Middle frontal gyrus (tissue), 1 donor: ENCODE data around the gene GSTM3.
A peak's percentile ranks its signal among the peaks of the same experiment; 100 is the strongest.
"Not testable (repeated sequence)": the region's sequence is repeated elsewhere in the genome, so short reads cannot be mapped to it uniquely, and the experiment has no call there.

Source experiments
- DNase-seq: peaks from one replicate; pipeline ENCODE4 v3.0.0-alpha.2; 2015; ENCODE audit warnings: low spot score; ENCODE audit errors: extremely low spot score

The GSTM3 gene

GRCh38 chr1:109762039-109762585 is 21.3 kb upstream of the GSTM3 start:
- DNase-seq: no peak

- DNase-seq: no peak
Observed at GRCh38 chr1:109761227-109762038, 20.6 kb upstream of the GSTM3 start.

DNA sequence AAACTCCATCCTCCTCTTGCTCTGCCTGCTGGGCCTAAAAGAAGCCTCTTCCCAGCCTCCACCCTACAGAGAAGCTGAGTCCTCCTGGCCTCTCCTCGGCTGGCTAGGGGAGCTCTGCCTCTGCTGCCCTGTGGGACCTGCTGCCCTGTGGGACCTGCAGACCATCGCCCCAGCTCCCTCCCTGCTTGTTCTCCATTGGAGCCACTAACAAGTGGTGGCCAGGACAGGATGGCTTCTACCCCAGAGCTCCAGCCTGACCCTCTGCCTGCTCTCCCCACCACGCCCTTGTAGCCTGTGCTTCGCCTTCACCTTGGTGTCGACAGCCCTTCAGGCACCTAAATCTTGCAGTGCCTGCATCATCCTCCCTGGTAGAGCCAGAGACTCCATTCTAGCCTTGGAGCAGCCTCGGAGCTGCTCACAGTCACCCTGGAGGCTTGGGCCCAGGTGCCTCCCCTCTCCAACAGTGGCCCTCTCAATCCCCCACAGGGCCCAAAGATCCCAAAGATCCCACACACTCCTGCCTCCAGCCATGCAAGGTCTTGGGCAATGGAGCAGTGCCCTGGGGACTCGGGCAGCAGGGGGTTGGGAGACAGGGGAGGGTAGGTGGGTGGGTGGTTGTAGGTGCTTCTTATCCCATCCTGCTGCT is 19.9 kb upstream of the GSTM3 start:
- no peak for DNase-seq

- DNase-seq: no peak
Observed at GRCh38 chr1:109759513-109760334, 18.9 kb upstream of the GSTM3 start.

DNA sequence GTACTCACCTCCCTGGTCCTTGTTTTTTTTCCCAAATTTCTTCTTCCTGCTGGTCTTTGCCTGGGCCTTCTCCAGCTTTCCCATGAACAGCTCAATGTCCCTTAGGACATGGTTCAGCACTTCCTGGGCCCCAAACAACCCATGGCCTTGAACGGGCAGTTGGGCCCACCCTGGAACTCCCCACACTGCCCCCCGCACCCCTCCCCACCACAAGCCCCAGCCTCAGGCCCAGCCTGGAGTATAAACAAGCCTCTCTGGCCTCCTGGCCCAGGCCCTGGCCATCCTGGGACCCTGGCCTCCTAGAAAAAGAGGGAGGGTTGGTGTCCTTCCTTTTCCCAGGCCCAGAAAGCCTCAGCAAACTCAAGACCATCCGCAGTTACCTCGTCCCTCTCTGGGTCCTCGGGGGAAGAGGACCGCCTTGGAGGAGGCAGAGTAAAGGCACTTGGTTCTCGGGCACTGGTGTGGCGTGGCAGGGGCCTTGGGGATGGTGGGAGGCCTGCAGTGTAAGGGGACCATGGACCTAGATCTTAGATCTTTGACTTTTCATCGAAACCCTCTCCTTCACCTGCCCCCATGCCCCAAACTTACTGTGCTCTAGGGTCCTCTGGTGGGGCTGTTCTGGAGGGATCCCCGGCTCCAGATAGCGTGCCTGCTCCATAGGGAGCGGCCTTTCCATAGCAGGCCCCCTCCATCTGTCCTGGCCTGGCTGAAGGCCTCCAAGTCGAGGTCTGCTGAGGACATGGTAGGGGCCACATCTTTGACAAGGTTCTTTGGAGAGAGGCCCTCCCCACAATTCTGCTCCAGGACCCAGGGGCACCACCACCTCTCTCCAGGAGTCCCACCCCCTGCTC is 17.3 kb upstream of the GSTM3 start:
- DNase-seq: no peak

GRCh38 chr1:109756848-109757521 is 16.1 kb upstream of the GSTM3 start:
- DNase-seq: no peak

- DNase-seq: not testable (repeated sequence)
Observed at GRCh38 chr1:109756325-109756724, 15.5 kb upstream of the GSTM3 start.

- no peak for DNase-seq
Observed at GRCh38 chr1:109754738-109755137, 13.9 kb upstream of the GSTM3 start.

GRCh38 chr1:109751531-109752260 is 10.9 kb upstream of the GSTM3 start:
- no peak for DNase-seq

GRCh38 chr1:109750920-109751319 is 10.1 kb upstream of the GSTM3 start:
- no peak for DNase-seq

DNA sequence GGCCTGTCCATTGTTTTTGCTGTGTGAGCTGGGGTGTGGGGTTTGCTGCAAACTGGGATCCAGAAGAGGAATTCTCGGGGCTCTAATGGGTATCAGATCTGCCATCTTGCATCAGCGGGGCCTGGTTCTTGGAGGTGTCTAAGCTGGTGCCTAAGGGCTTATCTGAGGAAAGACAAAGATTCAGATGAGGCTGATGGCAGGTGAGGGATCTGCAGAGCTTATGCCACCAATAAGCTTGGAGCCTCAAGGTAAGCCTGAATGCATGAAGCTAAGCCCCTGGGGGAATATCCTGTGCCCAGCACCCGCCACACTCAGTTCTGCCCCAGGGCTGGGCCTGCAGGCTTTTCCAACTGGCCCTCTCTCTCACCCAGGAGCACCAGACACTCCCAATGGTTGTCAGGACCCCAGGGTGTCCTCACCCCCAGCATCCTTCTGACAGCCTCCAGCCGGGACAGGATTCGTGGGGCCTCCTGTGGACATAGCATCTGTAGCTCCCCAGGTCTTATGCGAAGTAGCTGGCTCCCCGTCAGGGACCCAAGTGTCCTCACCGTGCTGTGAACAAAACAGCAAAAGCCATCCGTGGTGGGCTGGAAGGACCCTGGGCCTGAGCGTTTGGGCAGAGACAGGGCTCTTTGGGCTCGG is 9.5 kb upstream of the GSTM3 start:
- no peak for DNase-seq

GRCh38 chr1:109749221-109749620 is 8.4 kb upstream of the GSTM3 start:
- DNase-seq: no peak

DNA sequence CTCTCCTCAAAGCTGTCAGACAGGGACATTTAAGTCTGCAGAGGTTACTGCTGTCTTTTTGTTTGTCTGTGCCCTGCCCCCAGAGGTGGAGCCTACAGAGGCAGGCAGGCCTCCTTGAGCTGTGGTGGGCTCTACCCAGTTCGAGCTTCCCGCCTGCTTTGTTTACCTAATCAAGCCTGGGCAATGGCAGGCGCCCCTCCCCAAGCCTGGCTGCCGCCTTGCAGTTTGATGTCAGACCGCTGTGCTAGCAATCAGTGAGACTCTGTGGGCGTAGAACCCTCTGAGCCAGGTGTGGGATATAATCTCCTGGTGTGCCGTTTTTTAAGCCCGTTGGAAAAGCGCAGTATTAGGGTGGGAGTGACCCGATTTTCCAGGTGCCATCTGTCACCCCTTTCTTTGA is 7.5 kb upstream of the GSTM3 start:
- not testable (repeated sequence) for DNase-seq

DNA sequence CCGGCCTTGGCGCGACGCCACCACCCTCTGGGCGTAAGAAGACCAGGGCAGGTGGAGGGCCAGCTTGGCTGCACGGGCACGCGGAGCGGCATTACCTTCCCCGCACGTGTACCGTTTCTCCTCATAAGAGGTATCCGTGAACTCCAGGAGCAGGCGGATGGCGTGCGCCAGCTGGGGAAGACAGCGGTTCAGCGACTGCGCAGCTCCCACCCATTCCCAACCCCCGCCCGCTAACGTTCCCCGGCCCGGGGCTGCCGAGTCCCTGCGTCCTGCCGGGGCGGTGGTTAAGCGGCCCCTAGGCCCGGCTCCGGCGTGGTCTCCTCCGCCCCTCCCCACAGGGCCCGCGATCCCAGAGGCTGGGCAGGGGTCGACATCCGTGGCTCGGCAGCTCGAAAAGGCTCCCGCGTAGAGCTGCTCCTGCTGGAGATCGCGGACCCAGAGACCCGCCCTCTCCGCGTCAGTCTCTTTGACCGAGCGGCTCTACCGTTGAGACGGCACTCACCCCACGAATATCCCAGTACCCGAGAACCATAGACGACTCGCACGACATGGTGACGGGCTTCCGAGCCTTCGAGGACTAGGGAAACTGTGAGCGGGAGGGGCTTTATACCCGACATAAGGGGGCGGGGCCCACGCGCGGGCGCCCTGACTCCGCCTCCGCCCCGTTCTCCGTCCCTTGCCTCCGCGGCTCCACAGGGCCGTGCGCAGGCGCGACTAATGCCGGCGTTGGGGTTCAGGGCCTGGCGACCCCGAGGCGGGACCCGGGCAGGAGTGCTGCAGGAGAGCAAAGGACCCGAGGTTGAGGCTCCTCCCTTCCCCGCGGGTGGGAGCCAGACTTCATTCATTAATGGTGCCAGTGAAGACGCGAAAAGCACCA is 862 bp downstream of the GSTM3 start:
- DNase-seq: peak; percentile 33

- no peak for DNase-seq
Observed at GRCh38 chr1:109733236-109733870, 7.5 kb downstream of the GSTM3 start.

DNA sequence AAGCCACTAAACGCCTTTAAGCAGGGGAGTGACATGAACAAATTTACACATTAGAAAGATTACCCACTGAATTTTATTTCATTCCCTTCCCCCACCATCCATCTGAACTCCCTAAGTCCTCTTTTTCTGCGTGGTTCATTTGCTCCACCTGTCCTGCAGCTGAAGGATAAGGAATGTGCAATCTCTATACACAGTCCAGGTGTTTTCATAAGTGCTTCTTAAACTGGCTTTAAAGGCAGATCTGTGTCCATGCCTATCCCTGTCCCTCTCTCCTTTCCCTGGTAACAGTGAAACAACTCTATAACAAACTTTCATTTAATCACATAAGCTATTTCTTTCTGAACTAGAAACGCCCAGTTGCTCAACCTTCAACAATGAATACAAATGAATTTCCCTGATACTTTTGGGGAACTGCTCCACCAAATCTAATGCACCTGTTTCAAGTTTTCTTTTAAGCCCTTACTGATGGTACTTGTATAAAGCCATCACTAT is 8.4 kb downstream of the GSTM3 start:
- no peak for DNase-seq

- no peak for DNase-seq
Observed at GRCh38 chr1:109730666-109731065, 10.2 kb downstream of the GSTM3 start.
